IMR-90 (cell line): ENCODE measurements around the gene ASB3. TPM values are rescaled to one million over a fixed set of nuclear protein-coding genes. Genes with fewer than 3 reads are reported as not detected.

Experiments
- ATAC-seq: fragments of 200-7000 bp; cut with Tn5 transposase; 2 replicates; pipeline ENCODE4 v1.9.1; 2020; ENCODE audit warnings: low read depth, mild to moderate bottlenecking, moderate library complexity
- BruUV-seq: library from RNA; stranded (reverse); fragments of 400-500 nt; replicated peaks from 2 replicates; lab custom pipeline; 2021; lab: Mats Ljungman, UMichigan
- CTCF ChIA-PET: fragments of 300-600 bp; formaldehyde crosslinking; extraction: SDS; loops from one replicate; lab custom pipeline; 2021; ENCODE audit warnings: antibody characterized with exemption; lab: Yijun Ruan, JAX
- POLR2A ChIA-PET: fragments of 300-600 bp; sonication (Branson Sonifier 250); formaldehyde crosslinking; loops from one replicate; lab custom pipeline; 2022; ENCODE audit warnings: antibody characterized with exemption; ENCODE audit not compliant: unreplicated experiment; lab: Charles Lee
- DNase-seq: peaks from one replicate; pipeline ENCODE4 v3.0.0; 2013
- H2AFZ ChIP-seq: replicated peaks from 2 replicates; pipeline ENCODE3; 2013; ENCODE audit warnings: low read length, mild to moderate bottlenecking; ENCODE audit not compliant: poor library complexity
- H2AK5ac ChIP-seq: 2 replicates; pipeline ENCODE4 v1.6.1; 2013; ENCODE audit warnings: low read depth, low read length, inconsistent platforms
- H2AK9ac ChIP-seq: replicated peaks from 2 replicates; pipeline ENCODE3; 2013; ENCODE audit warnings: mild to moderate bottlenecking, low read depth, low read length, moderate library complexity; ENCODE audit not compliant: poor library complexity
- H2BK120ac ChIP-seq: 2 replicates; pipeline ENCODE4 v1.6.1; 2013; ENCODE audit warnings: low read depth, low read length, inconsistent platforms
- H2BK15ac ChIP-seq: 3 replicates; pipeline ENCODE4 v1.6.1; 2013; ENCODE audit warnings: low read depth, low read length, inconsistent platforms
- H2BK20ac ChIP-seq: 2 replicates; pipeline ENCODE4 v1.6.1; 2013; ENCODE audit warnings: low read depth, mild to moderate bottlenecking, inconsistent platforms, low read length, moderate library complexity
- H2BK5ac ChIP-seq: 2 replicates; pipeline ENCODE4 v1.6.1; 2013; ENCODE audit warnings: mild to moderate bottlenecking, low read depth, low read length, inconsistent platforms; ENCODE audit not compliant: poor library complexity, severe bottlenecking
- H3K14ac ChIP-seq: replicated peaks from 2 replicates; pipeline ENCODE4 v1.6.1; 2013; ENCODE audit warnings: low read depth, low read length, inconsistent platforms
- H3K18ac ChIP-seq: 2 replicates; pipeline ENCODE4 v1.6.1; 2013; ENCODE audit warnings: low read depth, low read length, control low read depth
- H3K23ac ChIP-seq: 2 replicates; pipeline ENCODE4 v1.6.1; 2013; ENCODE audit warnings: low read depth, low read length, inconsistent platforms
- H3K27ac ChIP-seq: 2 replicates; pipeline ENCODE4 v1.5.1; 2013; ENCODE audit warnings: mild to moderate bottlenecking, control low read depth, low read length; ENCODE audit not compliant: insufficient read depth
- H3K27me3 ChIP-seq: 2 replicates; pipeline ENCODE4 v1.6.1; 2013; ENCODE audit warnings: low read length; ENCODE audit not compliant: control insufficient read depth, insufficient read depth
- H3K36me3 ChIP-seq: 2 replicates; pipeline ENCODE4 v1.6.1; 2013; ENCODE audit warnings: low read length, mixed read lengths; ENCODE audit not compliant: control insufficient read depth, insufficient read depth
- H3K4ac ChIP-seq: 2 replicates; pipeline ENCODE4 v1.6.1; 2013; ENCODE audit warnings: low read depth, low read length, inconsistent platforms
- H3K4me1 ChIP-seq: 2 replicates; pipeline ENCODE4 v1.6.1; 2013; ENCODE audit warnings: low read length, mixed read lengths; ENCODE audit not compliant: control insufficient read depth, insufficient read depth
- H3K4me2 ChIP-seq: 2 replicates; pipeline ENCODE4 v1.6.1; 2013; ENCODE audit warnings: low read depth, mild to moderate bottlenecking, control low read depth, low read length, moderate library complexity
- H3K4me3 ChIP-seq: 2 replicates; pipeline ENCODE4 v1.5.1; 2013; ENCODE audit warnings: low read depth, mild to moderate bottlenecking, control low read depth, low read length, moderate library complexity; ENCODE audit not compliant: insufficient read depth
- H3K56ac ChIP-seq: 2 replicates; pipeline ENCODE4 v1.6.1; 2013; ENCODE audit warnings: low read length, inconsistent platforms; ENCODE audit not compliant: insufficient read depth; ENCODE audit errors: extremely low read depth
- H3K79me1 ChIP-seq, 2 experiments: 2 replicates each; pipeline ENCODE4 v1.6.1; 2013; ENCODE audit warnings: low read length in 2 of 2, inconsistent platforms in 1 of 2, low read depth in 1 of 2
- H3K9ac ChIP-seq: 2 replicates; pipeline ENCODE4 v1.6.1; 2013; ENCODE audit warnings: low read depth, low read length, control low read depth
- H3K9me1 ChIP-seq: 2 replicates; pipeline ENCODE4 v1.6.1; 2013; ENCODE audit warnings: low read length, inconsistent platforms; ENCODE audit not compliant: insufficient read depth
- H3K9me3 ChIP-seq: 2 replicates; pipeline ENCODE4 v1.6.1; 2013; ENCODE audit warnings: low read length; ENCODE audit not compliant: control insufficient read depth, insufficient read depth
- H4K20me1 ChIP-seq: 2 replicates; pipeline ENCODE4 v1.6.1; 2013; ENCODE audit warnings: low read length, inconsistent platforms; ENCODE audit not compliant: insufficient read depth
- H4K5ac ChIP-seq: 2 replicates; pipeline ENCODE4 v1.6.1; 2013; ENCODE audit warnings: mild to moderate bottlenecking, low read depth, low read length, control low read depth
- H4K8ac ChIP-seq, 2 experiments: 2 replicates each; pipeline ENCODE4 v1.6.1; 2013; ENCODE audit warnings: low read depth in 2 of 2, low read length in 2 of 2, control low read depth in 1 of 2, inconsistent platforms in 1 of 2
- H4K91ac ChIP-seq: 2 replicates; pipeline ENCODE4 v1.6.1; 2013; ENCODE audit warnings: low read depth, low read length, inconsistent platforms; ENCODE audit not compliant: insufficient read depth
- BHLHE40 ChIP-seq: fragments of 150-350 bp; IDR thresholded peaks from 2 replicates; pipeline ENCODE4 v1.6.1; 2016; ENCODE audit warnings: mild to moderate bottlenecking, low read depth, low read length
- CHD1 ChIP-seq: IDR thresholded peaks from 2 replicates; pipeline ENCODE4 v1.6.1; 2012; ENCODE audit warnings: low read depth, low read length, improper control_type of control experiment
- CTCF ChIP-seq: conservative IDR thresholded peaks from 2 replicates; pipeline ENCODE4 v1.5.1; 2012; ENCODE audit warnings: mild to moderate bottlenecking, low read depth, low read length, improper control_type of control experiment
- ELK1 ChIP-seq: fragments of 150-350 bp; IDR thresholded peaks from 2 replicates; pipeline ENCODE4 v1.6.1; 2016; ENCODE audit warnings: low read depth, mild to moderate bottlenecking, low read length, moderate library complexity, borderline replicate concordance
- FOS ChIP-seq: fragments of 150-350 bp; IDR thresholded peaks from 2 replicates; pipeline ENCODE4 v1.6.1; 2016; ENCODE audit warnings: low read depth, low read length
- MAFK ChIP-seq: IDR thresholded peaks from 2 replicates; pipeline ENCODE4 v1.6.1; 2012; ENCODE audit warnings: low read depth, low read length, improper control_type of control experiment
- MXI1 ChIP-seq: IDR thresholded peaks from 2 replicates; pipeline ENCODE4 v1.6.1; 2012; ENCODE audit warnings: low read depth, mild to moderate bottlenecking, low read length, moderate library complexity, borderline replicate concordance
- NFE2L2 ChIP-seq: fragments of 150-350 bp; IDR thresholded peaks from 2 replicates; pipeline ENCODE4 v1.6.1; 2016; ENCODE audit warnings: low read depth, mild to moderate bottlenecking, low read length
- POLR2A ChIP-seq: IDR thresholded peaks from 2 replicates; pipeline ENCODE4 v1.6.1; 2012; ENCODE audit warnings: mild to moderate bottlenecking, low read depth, low read length
- RAD21 ChIP-seq: IDR thresholded peaks from 2 replicates; pipeline ENCODE4 v1.6.1; 2012; ENCODE audit warnings: low read length, improper control_type of control experiment
- RCOR1 ChIP-seq: IDR thresholded peaks from 2 replicates; pipeline ENCODE4 v1.6.1; 2012; ENCODE audit warnings: mild to moderate bottlenecking, low read length, improper control_type of control experiment; ENCODE audit not compliant: insufficient replicate concordance
- WGBS, 2 experiments: methylation state at CpG; one replicate each; pipeline versions ENCODE4 v1.1.5 to v1.1.7; 2013; ENCODE audit warnings: missing lambda C conversion rate in 2 of 2; ENCODE audit not compliant: insufficient read length in 1 of 2; ENCODE audit errors: extremely low coverage in 2 of 2; 5-methylcytosine and 5-hydroxymethylcytosine counted together
- dilution Hi-C: fragments of 300-500 bp; cut with HindIII; formaldehyde crosslinking; loops from one replicate; pipeline ENCODE4 v1.14.3; 2018; ENCODE audit warnings: low sequenced_read_pairs; ENCODE audit not compliant: unreplicated experiment
- in situ Hi-C: fragments of 300-500 bp; cut with MboI; formaldehyde crosslinking; loops from 3 replicates; pipeline ENCODE4 v1.14.3; 2019; ENCODE audit warnings: low sequenced_read_pairs, inconsistent platforms, mixed read lengths
- intact Hi-C: fragments of 100-400 bp; cut with micrococcal nuclease; formaldehyde crosslinking; loops from 2 replicates; pipeline ENCODE4 v1.10.0; 2022
- polyA plus RNA-seq, 3 experiments: library from polyadenylated mRNA; depleted of rRNA; stranded (reverse); fragments of >200 nt; gene quantifications; 2 replicates each; pipeline ENCODE4 v1.2.3, GENCODE V29; 2012; ENCODE audit warnings: low replicate concordance in 1 of 3
- total RNA-seq: library from RNA; depleted of rRNA; stranded (reverse); fragments of >200 nt; gene quantifications from 2 replicates; pipeline ENCODE4 v1.2.3, GENCODE V29; 2012
- TF ChIP-seq, protein P1 (sequence below): fragments of 150-350 bp; IDR thresholded peaks from 2 replicates; pipeline ENCODE4 v1.6.1; 2017; ENCODE audit warnings: mild to moderate bottlenecking, antibody characterized with exemption, low read length, low read depth

Gene ASB3
- total and polyA plus RNA-seq, 2 of the 4 experiments (the other 2 are of a cell fraction) = 19.2 to 36.2 TPM

GRCh38 chr2:53802617-53803151 lies 15.9 kb upstream of the ASB3 start:
- Histone ChIP-seq H3K36me3 (peaks cover 27% of the 10 kb centered on the region), H3K4me3 (no peak overlapping the region), H2AK5ac (no peak overlapping the region), H3K23ac (no peak overlapping the region), H2BK20ac (no peak overlapping the region), H2BK5ac (no peak overlapping the region), H3K27ac (no peak overlapping the region), H3K79me1 (peaks cover 6 to 15% of the 10 kb centered on the region in 2 experiments; a peak in 3 of 4 replicates), H4K5ac (no peak overlapping the region), H3K4me1 (no peaks in the 10 kb centered on the region), H3K9me3 (no peaks in the 10 kb centered on the region), H3K9me1 (no peaks in the 10 kb centered on the region), H3K9ac (no peak overlapping the region), H4K91ac (no peak overlapping the region), H2BK120ac (no peak overlapping the region), H3K56ac (no peak overlapping the region), H2BK15ac (no peak overlapping the region), H3K4me2 (no peak overlapping the region), H3K18ac (no peak overlapping the region), H4K20me1 (no peaks in the 10 kb centered on the region), H2AFZ (no peak overlapping the region), H2AK9ac (no peak overlapping the region), H3K4ac (no peak overlapping the region), H3K14ac (no peak overlapping the region), H3K27me3 (no peaks in the 10 kb centered on the region), H4K8ac (no peak overlapping the region)
- ATAC-seq (peak; percentile 77), DNase-seq (peak; percentile 27)
- intact Hi-C loops = no loop called here
- TF ChIP-seq MAFK = no peak
- no peak for TF ChIP-seq FOS
- TF ChIP-seq RCOR1 = no peak
- TF ChIP-seq BHLHE40 = no peak
- no peak for TF ChIP-seq ELK1
- no peak for TF ChIP-seq CTCF
- no peak for TF ChIP-seq MXI1
- TF ChIP-seq RAD21 = no peak
- no peak for TF ChIP-seq CHD1
- TF ChIP-seq POLR2A = no peak
- TF ChIP-seq, protein P1, sequence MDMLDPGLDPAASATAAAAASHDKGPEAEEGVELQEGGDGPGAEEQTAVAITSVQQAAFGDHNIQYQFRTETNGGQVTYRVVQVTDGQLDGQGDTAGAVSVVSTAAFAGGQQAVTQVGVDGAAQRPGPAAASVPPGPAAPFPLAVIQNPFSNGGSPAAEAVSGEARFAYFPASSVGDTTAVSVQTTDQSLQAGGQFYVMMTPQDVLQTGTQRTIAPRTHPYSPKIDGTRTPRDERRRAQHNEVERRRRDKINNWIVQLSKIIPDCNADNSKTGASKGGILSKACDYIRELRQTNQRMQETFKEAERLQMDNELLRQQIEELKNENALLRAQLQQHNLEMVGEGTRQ = no peak
- TF ChIP-seq NFE2L2 = no peak
- ChIA-PET POLR2A (no interaction called here), CTCF (interaction anchor here (0.6 kb wide), 1 partner anchor 63 kb away, joined by 7 read pairs; no protein-coding TSS in a partner anchor)
- in situ Hi-C loops = no loop called here
- dilution Hi-C loops = no loop called here
- WGBS, 2 experiments = 31% methylated on average over 4 of the region's 7 CpGs; no CpG with 5 or more reads in 1 of the 2 experiments
- BruUV-seq = no TSS peak
